Measurements from ENCODE around the gene PRKCZ.

GRCh38 chr1:2072109-2072806 is 22.0 kb downstream of the PRKCZ start:
- TF ChIP-seq CTCF (IDR thresholded peaks at IDR 0.05; ENCODE audit: insufficient read depth, low read length), result no peak
- no peak for TF ChIP-seq GABPA (IDR thresholded peaks at IDR 0.05; ENCODE audit: low read depth)
- TF ChIP-seq REST (IDR thresholded peaks at IDR 0.05; ENCODE audit: insufficient replicate concordance, low read depth), result no peak
- no peak for TF ChIP-seq POLR2AphosphoS5 (IDR thresholded peaks at IDR 0.05; ENCODE audit: low read depth)
- no peak for TF ChIP-seq SPI1 (IDR thresholded peaks at IDR 0.05; ENCODE audit: borderline replicate concordance, low read depth)

All from HL-60 (cell line).